ENCODE measurements around the gene P2RY8.

The P2RY8 gene

DNA sequence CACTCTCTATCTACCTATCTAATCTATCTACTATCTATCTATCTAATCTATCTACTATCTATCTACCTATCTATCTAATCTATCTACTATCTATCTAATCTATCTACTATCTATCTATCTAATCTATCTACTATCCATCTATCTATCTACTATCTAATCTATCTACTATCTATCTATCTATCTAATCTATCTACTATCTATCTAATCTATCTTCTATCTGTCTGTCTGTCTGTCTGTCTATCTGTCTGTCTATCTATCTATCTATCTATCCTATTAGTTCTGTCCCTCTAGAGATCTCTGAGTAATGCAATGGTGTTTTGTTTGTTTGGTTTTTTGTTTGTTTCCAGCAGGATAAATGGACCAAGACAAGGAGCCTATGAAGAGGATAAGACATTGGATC, 74.9 kb downstream of the P2RY8 start:
- CTCF ChIA-PET, result no interaction called here
- POLR2A ChIA-PET (ENCODE audit: low non-redundant PET), result no interaction called here

DNA sequence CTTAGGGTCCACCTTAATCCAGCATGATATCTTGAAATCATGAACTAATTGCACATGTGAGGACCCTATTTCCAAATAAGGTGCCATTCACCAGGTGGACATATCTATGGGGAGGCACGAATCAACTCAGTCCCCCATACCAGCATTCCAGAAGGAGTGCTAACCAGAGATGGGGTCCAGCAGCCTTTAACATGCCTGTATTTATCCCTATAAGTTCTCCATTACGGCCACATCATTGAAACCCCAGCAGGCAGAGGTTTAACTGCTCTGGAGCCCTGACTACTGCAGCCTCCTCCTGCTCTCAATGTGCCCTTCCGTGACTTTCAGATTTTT, 81.1 kb downstream of the P2RY8 start:
- ChIA-PET POLR2A (ENCODE audit: low non-redundant PET) (no interaction called here), CTCF (no interaction called here)
- no peak for DNase-seq (ENCODE audit: low spot score)
- TF ChIP-seq, protein P1, sequence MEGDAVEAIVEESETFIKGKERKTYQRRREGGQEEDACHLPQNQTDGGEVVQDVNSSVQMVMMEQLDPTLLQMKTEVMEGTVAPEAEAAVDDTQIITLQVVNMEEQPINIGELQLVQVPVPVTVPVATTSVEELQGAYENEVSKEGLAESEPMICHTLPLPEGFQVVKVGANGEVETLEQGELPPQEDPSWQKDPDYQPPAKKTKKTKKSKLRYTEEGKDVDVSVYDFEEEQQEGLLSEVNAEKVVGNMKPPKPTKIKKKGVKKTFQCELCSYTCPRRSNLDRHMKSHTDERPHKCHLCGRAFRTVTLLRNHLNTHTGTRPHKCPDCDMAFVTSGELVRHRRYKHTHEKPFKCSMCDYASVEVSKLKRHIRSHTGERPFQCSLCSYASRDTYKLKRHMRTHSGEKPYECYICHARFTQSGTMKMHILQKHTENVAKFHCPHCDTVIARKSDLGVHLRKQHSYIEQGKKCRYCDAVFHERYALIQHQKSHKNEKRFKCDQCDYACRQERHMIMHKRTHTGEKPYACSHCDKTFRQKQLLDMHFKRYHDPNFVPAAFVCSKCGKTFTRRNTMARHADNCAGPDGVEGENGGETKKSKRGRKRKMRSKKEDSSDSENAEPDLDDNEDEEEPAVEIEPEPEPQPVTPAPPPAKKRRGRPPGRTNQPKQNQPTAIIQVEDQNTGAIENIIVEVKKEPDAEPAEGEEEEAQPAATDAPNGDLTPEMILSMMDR (conservative IDR thresholded peaks at IDR 0.05; ENCODE audit: low read depth), result no peak
- H3K27ac ChIP-seq, result no peak overlapping the region

More for the DNA sequence above, 74.9 kb downstream of the P2RY8 start:
- TF ChIP-seq, protein P1 (conservative IDR thresholded peaks at IDR 0.05; ENCODE audit: low read depth), result no peak
- H3K27ac ChIP-seq, result no peak overlapping the region
- DNase-seq (ENCODE audit: low spot score), result no peak

DNA sequence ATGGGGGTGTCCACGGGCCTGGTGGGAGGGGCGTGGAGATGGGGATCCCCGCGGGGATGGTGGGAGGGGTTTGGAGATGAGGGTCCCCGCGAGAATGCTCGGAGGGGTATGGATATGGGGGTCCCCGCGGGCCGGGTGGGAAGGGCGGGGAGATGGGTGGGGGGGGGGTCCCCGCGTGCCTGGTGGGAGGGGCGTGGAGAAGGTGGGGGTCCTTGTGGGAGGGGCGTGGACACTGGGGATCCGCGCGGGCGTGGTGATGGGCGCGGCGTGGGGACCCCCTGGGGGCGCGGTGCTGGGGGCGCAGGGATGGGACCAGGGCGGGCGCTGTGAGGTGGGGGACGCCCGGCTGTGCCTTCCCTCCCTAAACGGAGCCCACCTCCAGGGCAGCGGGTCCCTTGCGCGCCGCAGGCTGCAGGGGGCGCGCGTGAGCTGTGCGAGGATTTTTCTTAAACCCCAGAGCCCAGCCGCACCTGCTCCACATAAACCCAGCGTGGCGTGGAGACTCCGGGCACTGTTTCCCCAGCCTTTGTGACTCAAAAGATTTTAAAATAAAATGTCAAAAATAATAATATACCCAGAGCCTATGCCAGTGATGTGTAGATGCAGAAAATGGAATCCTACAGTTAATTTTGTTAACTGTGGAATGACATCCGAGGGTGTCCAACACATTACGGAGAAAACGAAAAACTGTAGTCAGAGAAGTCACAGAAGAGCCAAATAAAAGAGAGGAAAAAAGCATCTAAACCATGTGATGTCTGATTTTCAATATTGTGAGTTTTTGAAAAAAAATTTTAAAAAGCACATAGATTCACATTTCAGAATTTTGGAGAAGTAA, 82.8 kb downstream of the P2RY8 start:
- CTCF ChIA-PET, result no interaction called here
- POLR2A ChIA-PET (ENCODE audit: low non-redundant PET), result no interaction called here
- peak; percentile 51 for DNase-seq (ENCODE audit: low spot score)
- TF ChIP-seq, protein P1 (conservative IDR thresholded peaks at IDR 0.05; ENCODE audit: low read depth), result peak; percentile 87
- no peak overlapping the region for H3K27ac ChIP-seq

DNA sequence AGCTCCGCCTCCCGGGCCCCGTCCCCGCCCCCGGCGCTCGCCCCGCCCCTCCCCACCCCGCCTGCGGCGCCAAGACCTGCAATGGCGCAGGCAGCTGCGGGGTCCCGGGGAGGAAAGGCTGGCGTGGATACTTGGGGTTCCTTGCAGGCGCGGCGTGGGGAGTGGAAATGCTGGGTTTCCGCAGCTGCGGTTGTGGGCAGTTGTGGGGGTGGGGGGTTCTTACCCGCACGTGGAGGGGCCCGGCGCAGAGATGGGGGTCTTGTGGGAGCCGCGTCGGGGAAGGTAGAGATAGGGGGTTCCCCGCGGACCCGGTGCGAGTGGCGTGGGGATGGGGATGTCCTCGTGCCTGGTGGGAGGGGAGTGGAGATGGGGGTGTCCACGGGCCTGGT, 83.6 kb downstream of the P2RY8 start:
- TF ChIP-seq, protein P1 (conservative IDR thresholded peaks at IDR 0.05; ENCODE audit: low read depth), result no peak
- no peak for DNase-seq (ENCODE audit: low spot score)
- CTCF ChIA-PET, result no interaction called here
- peak overlapping the region; percentile 85 for H3K27ac ChIP-seq
- POLR2A ChIA-PET (ENCODE audit: low non-redundant PET), result no interaction called here

DNA sequence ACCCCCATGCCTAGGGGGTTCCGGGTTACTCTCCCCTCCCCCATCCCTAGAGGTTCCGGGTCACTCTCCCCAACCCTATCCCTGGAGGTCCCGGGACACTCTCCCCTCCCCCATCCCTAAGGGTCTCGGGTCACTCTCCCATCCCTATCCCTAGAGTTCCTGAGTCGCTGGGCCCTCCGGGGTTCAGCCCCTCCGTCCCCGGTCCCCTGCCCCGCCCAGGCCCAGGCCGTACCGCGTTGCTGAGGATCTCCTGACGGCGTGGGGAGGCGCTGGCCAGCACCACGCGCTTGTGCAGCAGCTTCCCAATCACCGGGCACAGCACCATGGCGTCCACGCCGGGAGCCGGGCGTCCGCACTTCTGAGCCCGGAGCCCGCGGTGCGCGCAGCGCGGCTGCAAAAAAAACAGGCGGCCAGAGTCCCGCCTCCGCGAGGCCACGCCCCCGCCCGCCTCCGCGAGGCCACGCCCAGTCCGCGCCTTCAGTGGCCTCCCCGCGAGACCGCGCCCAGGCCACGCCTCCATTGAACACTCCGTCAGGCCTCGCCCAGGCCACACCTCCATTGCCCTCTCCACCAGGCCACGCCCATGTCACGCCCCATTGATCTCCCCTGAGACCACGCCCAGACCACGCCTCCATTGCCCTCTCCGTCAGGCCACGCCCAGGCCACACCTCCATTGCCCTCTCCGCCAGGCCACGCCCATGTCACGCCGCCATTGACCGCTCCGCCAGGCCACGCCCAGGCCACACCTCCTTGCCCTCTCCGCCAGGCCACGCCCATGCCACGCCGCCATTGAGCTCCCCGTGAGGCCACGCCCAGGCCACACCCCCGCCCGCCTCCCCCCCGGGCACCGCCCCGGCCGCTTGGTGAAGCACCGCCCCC, 84.2 kb downstream of the P2RY8 start, which contains the start of gene ASMTL:
ASMTL (minus strand) TSS at position 394 of the 879 bp plus-strand sequence; CDS start at position 325, 69 bp downstream.
- TF ChIP-seq, protein P1 (conservative IDR thresholded peaks at IDR 0.05; ENCODE audit: low read depth), result no peak
- H3K27ac ChIP-seq, result peak within 1 kb of the TSS; percentile 85
- POLR2A ChIA-PET (ENCODE audit: low non-redundant PET), result no interaction called here
- CTCF ChIA-PET, result no interaction called here
- DNase-seq (ENCODE audit: low spot score), result peak; percentile 95

DNA sequence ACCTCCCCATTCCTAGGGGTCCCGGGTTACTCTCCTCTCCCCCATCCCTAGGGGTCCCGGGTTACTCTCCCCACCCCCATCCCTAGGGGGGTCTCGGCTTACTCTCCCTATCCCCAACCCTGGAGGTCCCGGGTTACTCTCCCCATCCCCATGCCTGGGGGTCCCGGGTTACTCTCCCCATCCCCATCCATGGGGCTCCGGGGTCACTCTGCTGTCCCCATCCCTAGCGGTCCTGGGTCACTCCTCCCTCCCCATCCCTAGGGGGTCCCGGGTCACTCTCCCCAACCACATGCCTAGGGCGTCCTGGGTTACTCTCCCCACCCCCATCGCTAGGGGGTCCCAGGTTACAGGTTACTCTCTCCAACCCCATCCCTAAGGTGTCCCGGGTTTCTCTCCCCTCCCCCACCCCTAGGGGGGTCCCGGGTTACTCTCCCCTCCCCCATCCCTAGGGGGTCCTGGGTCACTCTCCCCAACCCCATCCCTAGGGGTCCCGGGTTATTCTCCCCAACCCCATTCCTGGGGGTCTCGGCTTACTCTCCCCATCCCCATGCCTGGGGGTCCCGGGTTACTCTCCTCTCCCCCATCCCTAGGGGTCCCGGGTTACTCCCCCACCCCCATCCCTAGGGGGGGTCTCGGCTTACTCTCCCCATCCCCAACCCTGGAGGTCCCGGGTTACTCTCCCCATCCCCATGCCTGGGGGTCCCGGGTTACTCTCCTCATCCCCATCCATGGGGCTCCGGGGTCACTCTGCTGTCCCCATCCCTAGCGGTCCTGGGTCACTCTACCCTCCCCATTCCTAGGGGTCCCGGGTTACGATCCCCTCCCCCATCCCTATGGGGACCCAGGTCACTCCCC, 85.1 kb downstream of the P2RY8 start:
- TF ChIP-seq, protein P1 (conservative IDR thresholded peaks at IDR 0.05; ENCODE audit: low read depth), result no peak
- CTCF ChIA-PET, result no interaction called here
- POLR2A ChIA-PET (ENCODE audit: low non-redundant PET), result no interaction called here
- peak overlapping the region; percentile 85 for H3K27ac ChIP-seq
- no peak for DNase-seq (ENCODE audit: low spot score)

Data from RWPE1 (cell line).